HCT116 (cell line): ENCODE data around the gene SALL3.

Source experiments
- ATF3 ChIP-seq: IDR thresholded peaks from 2 replicates; pipeline ENCODE4 v1.6.1; 2012
- CEBPB ChIP-seq: IDR thresholded peaks from 2 replicates; pipeline ENCODE4 v1.6.1; 2012; ENCODE audit warnings: low read depth
- CTCF ChIP-seq, 3 experiments: fragments of 200-600 bp in 1 of 3; sonication (generic) in 1 of 3; IDR thresholded peaks in 2 of 3; conservative IDR thresholded peaks in 1 of 3; 2 replicates each; pipeline ENCODE4 v1.5.1; 2012 to 2017; ENCODE audit warnings: low read depth in 2 of 3, low read length in 2 of 3, antibody characterized with exemption in 1 of 3, borderline replicate concordance in 1 of 3, control low read depth in 1 of 3, mild to moderate bottlenecking in 1 of 3, mixed read lengths in 1 of 3, mixed run types in 1 of 3, moderate library complexity in 1 of 3; ENCODE audit not compliant: insufficient read depth in 1 of 3
- EZH2 ChIP-seq: fragments of 200-600 bp; sonication (generic); IDR thresholded peaks from 2 replicates; pipeline ENCODE4 v1.6.1; 2017; ENCODE audit warnings: antibody characterized with exemption, mixed run types
- MAX ChIP-seq: IDR thresholded peaks from 2 replicates; pipeline ENCODE4 v1.6.1; 2012
- POLR2A ChIP-seq: IDR thresholded peaks from 2 replicates; pipeline ENCODE4 v1.7.0; 2011; ENCODE audit warnings: borderline replicate concordance; ENCODE audit not compliant: insufficient read depth, insufficient read length; ENCODE audit errors: extremely low read depth
- POLR2AphosphoS5 ChIP-seq: IDR thresholded peaks from 2 replicates; pipeline ENCODE4 v1.6.1; 2011; ENCODE audit warnings: mild to moderate bottlenecking, low read depth, low read length, moderate library complexity
- REST ChIP-seq: IDR thresholded peaks from 2 replicates; pipeline ENCODE4 v1.6.1; 2012; ENCODE audit warnings: low read depth
- SIN3A ChIP-seq: IDR thresholded peaks from 2 replicates; pipeline ENCODE4 v1.6.1; 2012; ENCODE audit warnings: low read depth
- SP1 ChIP-seq: IDR thresholded peaks from 2 replicates; pipeline ENCODE4 v1.6.1; 2012; ENCODE audit warnings: low read depth
- SRF ChIP-seq: IDR thresholded peaks from 2 replicates; pipeline ENCODE4 v1.6.1; 2012; ENCODE audit warnings: low read depth
- YY1 ChIP-seq: IDR thresholded peaks from 2 replicates; pipeline ENCODE4 v1.6.1; 2011; ENCODE audit warnings: low read length, low read depth, moderate library complexity, mild to moderate bottlenecking; ENCODE audit not compliant: insufficient replicate concordance; ENCODE audit errors: extremely low read depth
- ZFX ChIP-seq: fragments of 450-650 bp; IDR thresholded peaks from 2 replicates; pipeline ENCODE4 v1.6.1; 2017
- ZNF274 ChIP-seq: fragments of 200-500 bp; sonication (Bioruptor generic); IDR thresholded peaks from 2 replicates; pipeline ENCODE4 v1.6.1; 2014; ENCODE audit warnings: mild to moderate bottlenecking, low read depth, low read length, inconsistent platforms

GRCh38 chr18:78972930-78973331 lies 6.7 kb upstream of the SALL3 start:
- TF ChIP-seq CTCF (IDR thresholded peaks at IDR 0.05 in 2 of 3, conservative IDR thresholded peaks at IDR 0.05 in 1 of 3; ENCODE audit: borderline replicate concordance in 1 of 3, insufficient read depth in 1 of 3, low read depth in 2 of 3, low read length in 2 of 3) (no peak), ATF3 (no peak), CEBPB (no peak), REST (no peak), MAX (no peak), YY1 (no peak), SIN3A (no peak), POLR2A (no peak), EZH2 (no peak), ZNF274 (no peak), POLR2AphosphoS5 (no peak), SP1 (no peak), SRF (no peak), ZFX (no peak)
